Measurements from ENCODE around the gene KIF21A.

- no peak for TF ChIP-seq CTCF (IDR thresholded peaks at IDR 0.05)
- no peak for TF ChIP-seq POLR2A (IDR thresholded peaks at IDR 0.05)
Measured at GRCh38 chr12:39368096-39368495, 74.8 kb downstream of the KIF21A start.
